Metanephros (tissue), 2 donors: ENCODE data around the gene DRAM1. TPM values are rescaled to one million over a fixed set of nuclear protein-coding genes. Genes with fewer than 3 reads are reported as not detected.

ENCODE experiments used
- small RNA-seq: library from RNA; depleted of rRNA; stranded (forward); fragments of <200 nt; gene quantifications from one replicate; pipeline ENCODE3, GENCODE V24; 2014; ENCODE audit warnings: low replicate concordance
- total RNA-seq: library from RNA; depleted of rRNA; stranded (reverse); fragments of >200 nt; gene quantifications from one replicate; pipeline ENCODE4 v1.2.3, GENCODE V29; 2014

DRAM1 gene
- total RNA-seq = 15.2 TPM

GRCh38 chr12:101876861-101877805 lies at the start of gene DRAM1:
Gene DRAM1 (plus strand): TSS chr12:101877580. CDS start chr12:101877790, 210 bp downstream.

GRCh38 chr12:101830367-101831325 lies 46.7 kb upstream of the DRAM1 start, which contains the start of gene GNPTAB:
Gene GNPTAB (minus strand): TSS chr12:101830959. CDS start chr12:101830675, 284 bp downstream.

Small RNA genes within 50 kb of the gene (small RNA-seq; reads per million reads assigned to genes)
- gene RNA5SP369 (not detected), gene RNU6-1183P (not detected)

Other genes with a start within 250 kb of the DRAM1 start
- gene CHPT1, start 179.9 kb upstream of the DRAM1 start, total RNA-seq = 46.3 TPM
- gene SYCP3, start 138.1 kb upstream of the DRAM1 start, total RNA-seq = 0.12 TPM
- 25.5 TPM for gene GNPTAB, start 46.6 kb upstream of the DRAM1 start, total RNA-seq
- gene WASHC3, start 184.4 kb downstream of the DRAM1 start, total RNA-seq = 45.3 TPM
- gene NUP37, start 242.5 kb downstream of the DRAM1 start, total RNA-seq = 17.0 TPM
- 11.2 TPM for gene PARPBP, start 242.6 kb downstream of the DRAM1 start, total RNA-seq